ENCODE measurements around the gene SNORC. TPM values are rescaled to one million over a fixed set of nuclear protein-coding genes. Genes with fewer than 3 reads are reported as not detected.

SNORC gene
- total RNA-seq, 1 donor from 2014 or later = 5.6 TPM

DNA sequence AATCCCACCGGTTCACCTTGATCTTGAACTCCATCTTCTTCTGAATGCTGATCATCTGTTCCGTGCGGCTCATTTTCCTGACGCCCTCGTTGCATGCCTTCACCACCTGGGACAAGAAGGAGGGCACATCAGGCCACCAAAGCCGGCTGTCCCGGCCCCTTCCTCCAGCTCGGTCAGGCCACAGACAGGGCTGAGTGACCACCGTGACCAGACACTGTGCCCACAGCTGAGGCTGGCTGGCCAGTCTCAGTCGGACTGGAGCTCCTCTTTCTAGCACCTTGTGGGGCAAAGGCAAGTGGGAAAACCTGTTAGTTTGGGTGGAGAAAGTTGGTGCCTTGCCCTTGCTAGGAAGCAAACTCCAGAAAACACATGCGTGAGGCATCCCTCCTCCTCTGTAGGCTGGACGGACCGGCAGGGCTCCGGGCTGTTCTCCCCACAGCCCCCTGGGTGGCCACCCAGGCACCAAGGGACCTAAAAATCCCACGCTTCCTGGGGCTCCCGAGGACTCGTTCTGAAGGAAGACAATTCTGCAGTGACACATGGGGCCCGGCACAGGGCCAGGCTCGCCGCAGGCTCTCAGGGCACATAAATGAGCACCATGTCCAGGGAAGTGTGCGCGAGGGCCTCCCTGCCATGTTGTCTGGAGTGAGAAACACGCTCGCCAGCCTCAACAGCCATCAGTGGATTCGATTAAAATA, 15.3 kb downstream of the SNORC start:
- Mint-ChIP-seq H3K9me3 (ENCODE audit: unreplicated experiment) (no peaks in the 10 kb centered on the region), H3K4me3 (ENCODE audit: unreplicated experiment) (no peak overlapping the region), H3K36me3 (ENCODE audit: low read depth, unreplicated experiment) (no peaks in the 10 kb centered on the region), H3K4me1 (ENCODE audit: unreplicated experiment) (peaks cover 2% of the 10 kb centered on the region), H3K27ac (ENCODE audit: unreplicated experiment) (no peak overlapping the region), H3K27me3 (ENCODE audit: unreplicated experiment) (peaks cover 7% of the 10 kb centered on the region)
- DNase-seq (ENCODE audit: low spot score) = no peak
- TF ChIP-seq, protein P1, sequence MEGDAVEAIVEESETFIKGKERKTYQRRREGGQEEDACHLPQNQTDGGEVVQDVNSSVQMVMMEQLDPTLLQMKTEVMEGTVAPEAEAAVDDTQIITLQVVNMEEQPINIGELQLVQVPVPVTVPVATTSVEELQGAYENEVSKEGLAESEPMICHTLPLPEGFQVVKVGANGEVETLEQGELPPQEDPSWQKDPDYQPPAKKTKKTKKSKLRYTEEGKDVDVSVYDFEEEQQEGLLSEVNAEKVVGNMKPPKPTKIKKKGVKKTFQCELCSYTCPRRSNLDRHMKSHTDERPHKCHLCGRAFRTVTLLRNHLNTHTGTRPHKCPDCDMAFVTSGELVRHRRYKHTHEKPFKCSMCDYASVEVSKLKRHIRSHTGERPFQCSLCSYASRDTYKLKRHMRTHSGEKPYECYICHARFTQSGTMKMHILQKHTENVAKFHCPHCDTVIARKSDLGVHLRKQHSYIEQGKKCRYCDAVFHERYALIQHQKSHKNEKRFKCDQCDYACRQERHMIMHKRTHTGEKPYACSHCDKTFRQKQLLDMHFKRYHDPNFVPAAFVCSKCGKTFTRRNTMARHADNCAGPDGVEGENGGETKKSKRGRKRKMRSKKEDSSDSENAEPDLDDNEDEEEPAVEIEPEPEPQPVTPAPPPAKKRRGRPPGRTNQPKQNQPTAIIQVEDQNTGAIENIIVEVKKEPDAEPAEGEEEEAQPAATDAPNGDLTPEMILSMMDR (IDR thresholded peaks at IDR 0.05; ENCODE audit: unreplicated experiment) = no peak

DNA sequence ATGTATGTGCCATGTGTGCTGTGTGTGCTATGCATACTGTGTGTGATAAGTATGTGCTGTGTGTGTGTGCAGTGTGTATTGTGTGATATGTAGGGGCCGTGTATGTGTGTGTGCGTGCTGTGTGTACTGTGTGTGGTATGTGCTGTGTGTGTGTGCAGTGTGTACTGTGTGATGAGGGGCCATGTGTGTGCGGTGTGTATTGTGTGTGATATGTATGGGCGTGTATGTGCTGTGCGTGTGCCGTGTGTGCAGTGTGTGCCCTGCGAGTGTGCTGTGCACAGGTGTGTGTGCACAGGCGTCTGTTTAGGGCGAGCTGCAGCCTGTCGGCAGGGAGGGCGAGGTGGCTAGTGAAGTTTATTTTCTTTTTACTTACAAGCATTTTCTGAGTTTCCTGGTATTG, 16.1 kb downstream of the SNORC start:
- Mint-ChIP-seq H3K4me3 (ENCODE audit: unreplicated experiment) (peak overlapping the region; percentile 2), H3K27ac (ENCODE audit: unreplicated experiment) (no peak overlapping the region), H3K9me3 (ENCODE audit: unreplicated experiment) (no peaks in the 10 kb centered on the region), H3K4me1 (ENCODE audit: unreplicated experiment) (peaks cover 10% of the 10 kb centered on the region), H3K27me3 (ENCODE audit: unreplicated experiment) (peaks cover 8% of the 10 kb centered on the region), H3K36me3 (ENCODE audit: low read depth, unreplicated experiment) (no peaks in the 10 kb centered on the region)
- DNase-seq (ENCODE audit: low spot score) = no peak
- TF ChIP-seq, protein P1 (IDR thresholded peaks at IDR 0.05; ENCODE audit: unreplicated experiment) = no peak

DNA sequence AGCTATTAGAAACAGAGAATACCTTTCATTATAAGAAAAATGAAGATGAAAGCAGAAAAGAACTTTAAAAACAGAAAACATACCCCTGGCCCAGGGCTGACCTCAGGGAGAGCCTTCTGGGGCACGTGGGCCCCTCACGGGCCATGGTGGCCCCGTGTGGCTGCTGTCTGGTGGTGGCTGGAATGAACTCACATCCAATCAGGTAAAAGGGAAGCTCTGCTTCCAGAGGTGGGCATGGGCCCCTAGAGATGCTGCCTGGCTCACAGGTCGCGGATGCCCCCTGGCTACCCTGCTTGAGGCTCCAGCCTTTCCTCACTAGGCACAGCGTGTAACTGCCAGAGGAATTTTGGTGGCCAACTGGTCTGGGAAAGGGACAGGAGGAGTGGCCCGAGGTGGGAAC, 16.6 kb downstream of the SNORC start:
- no peak overlapping the region for H3K4me3 Mint-ChIP-seq (ENCODE audit: unreplicated experiment)
- H3K36me3 Mint-ChIP-seq (ENCODE audit: low read depth, unreplicated experiment) = no peaks in the 10 kb centered on the region
- TF ChIP-seq, protein P1 (IDR thresholded peaks at IDR 0.05; ENCODE audit: unreplicated experiment) = no peak
- no peak for DNase-seq (ENCODE audit: low spot score)
- peaks cover 12% of the 10 kb centered on the region for H3K4me1 Mint-ChIP-seq (ENCODE audit: unreplicated experiment)
- no peak overlapping the region for H3K27ac Mint-ChIP-seq (ENCODE audit: unreplicated experiment)
- peaks cover 10% of the 10 kb centered on the region for H3K27me3 Mint-ChIP-seq (ENCODE audit: unreplicated experiment)
- no peaks in the 10 kb centered on the region for H3K9me3 Mint-ChIP-seq (ENCODE audit: unreplicated experiment)

DNA sequence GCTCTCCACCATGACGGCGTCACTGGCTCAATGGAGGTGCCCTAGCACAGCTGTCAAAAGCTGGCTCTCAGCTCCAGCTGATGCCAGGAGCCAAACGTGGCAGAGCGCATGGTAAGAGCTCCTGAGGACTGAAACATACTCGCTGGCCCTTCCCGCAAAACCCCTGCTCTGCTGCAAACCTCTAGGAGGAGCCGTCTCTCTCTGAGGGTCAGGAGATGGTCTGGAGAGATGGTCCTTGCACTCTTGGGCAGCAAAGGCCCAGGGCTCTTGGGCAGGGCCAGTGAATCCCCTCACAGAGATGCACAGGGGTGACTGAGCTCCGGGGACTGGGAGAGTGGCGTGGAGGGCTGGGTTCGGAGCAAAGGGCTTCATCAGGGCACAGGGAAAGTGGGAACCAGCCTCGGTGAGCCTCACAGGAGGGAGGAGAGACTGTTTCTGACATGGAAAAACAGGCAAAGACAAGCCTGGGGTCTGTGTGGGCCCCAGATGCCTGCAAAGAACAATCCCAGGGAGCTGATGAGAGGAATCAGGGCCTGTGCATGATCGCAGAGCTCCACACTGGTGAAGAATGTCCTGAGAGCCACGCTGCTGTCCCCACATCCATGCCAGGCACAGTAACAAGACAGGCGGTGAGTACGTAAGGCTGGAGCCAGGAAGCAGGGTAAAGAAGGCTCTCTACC, 17.2 kb downstream of the SNORC start:
- Mint-ChIP-seq H3K27me3 (ENCODE audit: unreplicated experiment) (peaks cover 10% of the 10 kb centered on the region), H3K4me3 (ENCODE audit: unreplicated experiment) (no peak overlapping the region), H3K9me3 (ENCODE audit: unreplicated experiment) (no peaks in the 10 kb centered on the region), H3K4me1 (ENCODE audit: unreplicated experiment) (peaks cover 12% of the 10 kb centered on the region), H3K27ac (ENCODE audit: unreplicated experiment) (no peak overlapping the region), H3K36me3 (ENCODE audit: low read depth, unreplicated experiment) (peaks cover 3% of the 10 kb centered on the region)
- DNase-seq (ENCODE audit: low spot score) = no peak
- TF ChIP-seq, protein P1 (IDR thresholded peaks at IDR 0.05; ENCODE audit: unreplicated experiment) = no peak
